Sigmoid colon (tissue), 7 donors: ENCODE data around the gene CTNNB1. TPM values are rescaled to one million over a fixed set of nuclear protein-coding genes. Genes with fewer than 3 reads are reported as not detected.

Experiments used
- DNase-seq: peaks from one replicate; pipeline ENCODE4 v3.0.0-alpha.2; 2019
- H3K27ac ChIP-seq, 4 donors: fragments of 200-600 bp; sonication (generic); one replicate each; pipeline ENCODE4 v1.5.1; 2016 to 2019; ENCODE audit warnings: mild to moderate bottlenecking in 1 of 4
- H3K27me3 ChIP-seq, 3 donors: fragments of 200-600 bp; sonication (generic); one replicate each; pipeline ENCODE4 v1.5.1; 2019; ENCODE audit warnings: mild to moderate bottlenecking in 1 of 3
- H3K36me3 ChIP-seq, 4 donors: fragments of 200-600 bp; sonication (generic); one replicate each; pipeline ENCODE4 v1.5.1; 2016 to 2019
- H3K4me1 ChIP-seq, 4 donors: fragments of 200-600 bp; sonication (generic); one replicate each; pipeline ENCODE4 v1.5.1; 2017 to 2019
- H3K4me3 ChIP-seq, 4 donors: fragments of 200-600 bp; sonication (generic); one replicate each; pipeline ENCODE4 v1.5.1; 2017 to 2019; ENCODE audit warnings: mild to moderate bottlenecking in 2 of 4, moderate library complexity in 1 of 4
- H3K9me3 ChIP-seq, 4 donors: fragments of 200-600 bp in 3 of 4; sonication (generic) in 3 of 4; one replicate each; pipeline versions ENCODE4 v1.5.1 to v1.6.1; 2013 to 2019
- CTCF ChIP-seq, 4 experiments: fragments of 450-650 bp in 3 of 4; fragments of 200-600 bp in 1 of 4; IDR thresholded peaks; one replicate each; pipeline ENCODE4 v1.5.1; 2016 to 2019; ENCODE audit warnings: antibody characterized with exemption in 4 of 4, mild to moderate bottlenecking in 3 of 4, moderate library complexity in 2 of 4
- EP300 ChIP-seq, 4 donors: sonication (generic); formaldehyde crosslinking; IDR thresholded peaks; one replicate each; pipeline ENCODE4 v1.6.1; 2017; ENCODE audit warnings: antibody characterized with exemption in 4 of 4
- POLR2A ChIP-seq, 2 donors: fragments of 450-650 bp; IDR thresholded peaks; one replicate each; pipeline ENCODE4 v1.6.1; 2016; ENCODE audit warnings: antibody characterized with exemption in 2 of 2, mild to moderate bottlenecking in 2 of 2, moderate library complexity in 2 of 2
- POLR2AphosphoS5 ChIP-seq, 4 donors: sonication (generic); formaldehyde crosslinking; IDR thresholded peaks; one replicate each; pipeline ENCODE4 v1.6.1; 2017; ENCODE audit warnings: antibody characterized with exemption in 4 of 4
- WGBS, 2 donors: extraction: QIAGEN DNeasy Blood & Tissue Kit; methylation state at CpG; one replicate each; pipeline ENCODE4 v1.1.7; 2013; 5-methylcytosine and 5-hydroxymethylcytosine counted together
- intact Hi-C: fragments of 100-400 bp; cut with DNase I; formaldehyde crosslinking; loops from one replicate; pipeline ENCODE4 v1.15.1; 2023
- polyA plus RNA-seq, 3 donors: library from polyadenylated mRNA; stranded (reverse); fragments of 200-250 nt; gene quantifications; one replicate each; pipeline ENCODE4 v1.2.3, GENCODE V29; 2013
- total RNA-seq, 4 donors: library from RNA; depleted of rRNA; stranded (reverse); fragments of >200 nt; gene quantifications; one replicate each; pipeline ENCODE4 v1.1.0, GENCODE V29; 2016
- donor health status: healthy with polysubstance abuse.
- donor health status: Bipolar disorder and iron deficiency.
- donor health status: healthy.

The CTNNB1 gene
- total and polyA plus RNA-seq, 7 donors, result 189 to 585 (median 392) TPM

- intact Hi-C loops, result no loop called here
- Histone ChIP-seq H3K4me1 (peaks cover 0 to 82% (median 68%) of the 10 kb centered on the region in 4 donors), H3K36me3 (no peaks in the 10 kb centered on the region), H3K4me3 (no peak overlapping the region), H3K27ac (no peak overlapping the region), H3K27me3 (no peaks in the 10 kb centered on the region), H3K9me3 (no peaks in the 10 kb centered on the region)
- no peak for DNase-seq
- WGBS, 2 donors, result 60 to 79% methylated on average over 7 of the region's 7 CpGs
- no peak for TF ChIP-seq POLR2AphosphoS5 (IDR thresholded peaks at IDR 0.05)
- no peak for TF ChIP-seq POLR2A (IDR thresholded peaks at IDR 0.05)
- TF ChIP-seq CTCF (IDR thresholded peaks at IDR 0.05), result no peak
- TF ChIP-seq EP300 (IDR thresholded peaks at IDR 0.05), result no peak
Measured at GRCh38 chr3:41208507-41209220, 9.4 kb downstream of the CTNNB1 start.

- no peak overlapping the region for H3K27ac ChIP-seq
- intact Hi-C loops, result no loop called here
- no peak for TF ChIP-seq POLR2AphosphoS5 (IDR thresholded peaks at IDR 0.05)
- TF ChIP-seq POLR2A (IDR thresholded peaks at IDR 0.05), result no peak
- TF ChIP-seq CTCF (IDR thresholded peaks at IDR 0.05), result no peak
- no peak for TF ChIP-seq EP300 (IDR thresholded peaks at IDR 0.05)
- WGBS, 2 donors, result 92 to 95% methylated on average over 5 of the region's 5 CpGs
- H3K9me3 ChIP-seq, result no peaks in the 10 kb centered on the region
- peaks cover 0 to 82% (median 68%) of the 10 kb centered on the region in 4 donors for H3K4me1 ChIP-seq
- DNase-seq, result no peak
- H3K27me3 ChIP-seq, result no peaks in the 10 kb centered on the region
- H3K4me3 ChIP-seq, result no peak overlapping the region
- H3K36me3 ChIP-seq, result no peaks in the 10 kb centered on the region
Measured at GRCh38 chr3:41209646-41210045, 10.3 kb downstream of the CTNNB1 start.

GRCh38 chr3:41210966-41211365 is 11.7 kb downstream of the CTNNB1 start:
- no peak for TF ChIP-seq CTCF (IDR thresholded peaks at IDR 0.05)
- no peak for TF ChIP-seq POLR2AphosphoS5 (IDR thresholded peaks at IDR 0.05)
- TF ChIP-seq EP300 (IDR thresholded peaks at IDR 0.05), result no peak
- no peak for TF ChIP-seq POLR2A (IDR thresholded peaks at IDR 0.05)
- Histone ChIP-seq H3K27me3 (no peaks in the 10 kb centered on the region), H3K9me3 (no peaks in the 10 kb centered on the region), H3K27ac (no peak overlapping the region), H3K4me1 (peaks cover 0 to 82% (median 68%) of the 10 kb centered on the region in 4 donors), H3K36me3 (no peaks in the 10 kb centered on the region), H3K4me3 (no peak overlapping the region)
- no peak for DNase-seq
- WGBS, 2 donors, result 90 to 92% methylated on average over 5 of the region's 5 CpGs
- intact Hi-C loops, result no loop called here

GRCh38 chr3:41212088-41212487 is 12.8 kb downstream of the CTNNB1 start:
- intact Hi-C loops, result no loop called here
- Histone ChIP-seq H3K36me3 (no peaks in the 10 kb centered on the region), H3K9me3 (no peaks in the 10 kb centered on the region), H3K27me3 (no peaks in the 10 kb centered on the region), H3K27ac (no peak overlapping the region), H3K4me3 (no peak overlapping the region), H3K4me1 (peaks cover 0 to 82% (median 66%) of the 10 kb centered on the region in 4 donors)
- 94% methylated on average over 2 of the region's 2 CpGs for WGBS, 2 donors
- TF ChIP-seq EP300 (IDR thresholded peaks at IDR 0.05), result no peak
- DNase-seq, result no peak

- peaks cover 0 to 75% (median 58%) of the 10 kb centered on the region in 4 donors for H3K4me1 ChIP-seq
- no peaks in the 10 kb centered on the region for H3K36me3 ChIP-seq
- H3K27me3 ChIP-seq, result no peaks in the 10 kb centered on the region
- no peak overlapping the region for H3K27ac ChIP-seq
- H3K4me3 ChIP-seq, result no peak overlapping the region
- intact Hi-C loops, result no loop called here
- no peak for DNase-seq
- no peaks in the 10 kb centered on the region for H3K9me3 ChIP-seq
- TF ChIP-seq POLR2AphosphoS5 (IDR thresholded peaks at IDR 0.05) (no peak), POLR2A (IDR thresholded peaks at IDR 0.05) (no peak), CTCF (IDR thresholded peaks at IDR 0.05) (no peak), EP300 (IDR thresholded peaks at IDR 0.05) (no peak)
- 44 to 56% methylated on average over 2 of the region's 2 CpGs for WGBS, 2 donors
Measured at GRCh38 chr3:41213588-41213987, 14.3 kb downstream of the CTNNB1 start.
